Lung microvascular endothelial cell (primary cell): Measurements from ENCODE around the gene ARL17B. TPM values are rescaled to one million over a fixed set of nuclear protein-coding genes. Genes with fewer than 3 reads are reported as not detected.
"Not testable (repeated sequence)": the region's sequence is repeated elsewhere in the genome, so short reads cannot be mapped to it uniquely, and the experiment has no call there.

Experiments used
- DNase-seq, 2 donors: peaks; one replicate each; pipeline versions ENCODE4 v3.0.0 to v3.0.0-alpha.2; 2010; ENCODE audit warnings: low read depth in 2 of 2
- total RNA-seq: library from RNA; depleted of rRNA; stranded (reverse); fragments of >200 nt; gene quantifications from 2 replicates; pipeline ENCODE4 v1.2.1, GENCODE V29; 2014

Gene ARL17B
- total RNA-seq, 1 donor from 2014 or later: 2.4 TPM

DNA sequence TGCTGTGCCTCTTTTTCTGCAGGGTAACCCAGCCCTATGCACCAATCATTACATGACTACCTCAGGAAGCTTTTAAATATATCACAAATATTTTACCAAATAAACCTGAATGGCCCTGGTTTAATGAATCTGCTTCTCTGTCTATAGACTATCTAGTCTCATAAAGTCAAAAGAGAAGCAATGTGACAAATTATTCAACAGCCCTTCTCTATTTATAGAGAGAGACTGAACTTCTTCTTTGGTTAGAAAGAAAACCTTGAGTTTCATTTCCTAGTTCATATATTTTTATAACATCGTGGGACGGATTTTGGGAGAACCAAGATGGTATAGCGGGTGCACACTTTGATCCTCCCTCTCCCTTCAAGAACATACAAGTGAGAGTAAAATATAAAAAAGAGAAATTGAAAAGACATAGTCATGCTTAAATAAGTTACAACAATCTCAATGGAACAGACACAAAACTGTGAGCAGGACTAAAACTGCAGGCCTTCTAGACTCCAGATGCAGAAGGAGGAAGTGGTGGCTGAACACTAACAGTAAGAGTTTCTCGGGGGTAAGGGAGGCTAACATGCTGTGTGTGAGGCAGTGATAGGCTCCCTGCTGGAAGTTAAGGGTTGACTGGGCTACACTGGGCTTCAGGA, 70.5 kb downstream of the ARL17B start:
- not testable (repeated sequence) for DNase-seq

DNA sequence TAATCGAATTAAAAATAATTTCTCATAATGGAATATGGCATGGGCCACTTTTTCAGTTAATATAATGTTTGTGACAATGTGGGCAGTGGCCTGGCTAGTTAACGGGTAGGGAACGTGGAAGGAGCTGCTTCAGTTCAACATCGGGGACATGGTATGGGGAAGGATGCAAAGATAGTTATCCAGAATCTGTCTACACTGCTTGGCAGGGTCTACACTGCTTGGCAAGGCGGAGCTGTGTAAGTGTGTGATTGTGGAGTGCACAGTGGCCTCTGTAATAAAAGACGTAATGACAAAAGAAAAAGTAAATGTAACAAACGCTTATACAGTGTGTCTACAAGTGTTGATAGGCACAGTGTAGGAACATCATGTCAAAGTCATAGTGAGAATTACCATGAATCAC, 74.0 kb downstream of the ARL17B start:
- DNase-seq: not testable (repeated sequence)

DNA sequence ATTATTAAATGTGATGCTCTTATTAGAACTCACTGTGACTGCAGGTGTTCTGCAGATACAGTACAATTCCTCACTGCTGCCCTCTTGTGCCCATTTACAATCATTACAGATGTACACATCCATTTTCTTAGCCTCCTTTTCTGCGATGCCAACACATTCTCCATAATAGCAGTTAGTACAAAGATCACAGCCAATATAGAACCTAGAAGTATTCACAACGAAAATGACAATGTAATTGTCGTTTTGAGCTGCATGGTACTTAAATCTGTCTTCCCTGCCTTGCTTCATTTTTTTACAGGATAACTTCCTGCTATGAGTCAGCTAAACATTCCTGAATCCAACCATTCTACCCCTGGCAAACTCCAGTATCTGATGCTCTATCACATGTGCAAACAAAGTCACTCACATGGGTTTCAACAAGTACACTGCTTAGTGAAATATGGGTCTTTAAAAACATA, 74.8 kb downstream of the ARL17B start:
- peak; percentile 66 to 77 for DNase-seq

DNA sequence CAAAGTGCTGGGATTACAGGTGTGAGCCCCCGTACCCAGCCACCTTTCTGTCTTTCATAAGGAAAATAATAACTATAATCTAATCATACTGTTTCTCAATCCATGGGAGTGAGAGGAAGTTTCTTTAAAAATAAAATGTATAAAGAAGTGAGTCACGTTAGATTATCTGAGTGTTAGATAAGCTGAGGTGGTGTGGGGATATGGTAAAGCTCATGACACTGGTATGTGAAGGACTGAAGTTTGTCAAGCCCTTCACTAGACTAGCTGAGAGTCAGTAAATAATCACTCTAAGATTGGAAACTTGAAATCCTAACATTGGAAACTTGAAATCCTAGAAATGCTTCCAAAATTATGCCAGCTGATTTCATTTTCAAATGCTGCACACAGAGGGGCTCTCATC, 76.1 kb downstream of the ARL17B start:
- not testable (repeated sequence) for DNase-seq

DNA sequence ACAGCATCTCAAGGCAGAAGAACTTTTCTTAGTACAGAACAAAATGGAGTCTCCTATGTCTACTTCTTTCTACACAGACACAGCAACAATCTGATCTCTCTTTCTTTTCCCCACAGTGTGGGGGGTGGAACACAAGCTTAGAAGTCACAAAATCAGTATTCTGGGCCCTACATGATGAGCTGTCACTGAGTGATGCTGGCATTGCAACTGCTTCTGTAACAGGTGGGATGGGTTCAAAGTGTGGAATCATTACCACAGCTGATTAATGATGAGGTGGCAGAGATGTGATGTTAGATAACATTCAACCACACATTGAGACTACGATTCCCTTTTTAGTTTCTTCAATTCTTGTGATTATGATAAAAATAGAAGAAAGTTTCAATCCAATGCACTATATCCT, 77.1 kb downstream of the ARL17B start:
- not testable (repeated sequence) for DNase-seq

DNA sequence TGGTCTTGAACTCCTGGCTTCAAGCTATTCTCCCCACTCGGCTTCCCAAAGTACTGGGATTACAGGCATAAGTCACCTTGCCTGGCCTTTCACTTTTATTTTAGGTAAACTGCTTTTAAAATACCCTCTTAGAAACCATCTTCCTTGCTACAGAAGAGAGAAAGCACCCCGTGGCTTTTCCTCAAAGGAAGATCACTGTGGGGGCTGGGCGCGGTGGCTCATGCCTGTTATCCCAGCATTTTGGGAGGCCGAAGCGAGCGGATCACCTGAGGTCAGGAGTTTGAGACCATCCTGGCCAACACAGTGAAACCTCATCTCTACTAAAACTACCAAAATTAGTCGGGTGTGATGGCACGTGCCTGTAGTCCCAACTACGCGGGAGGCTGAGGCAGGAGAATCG, 78.9 kb downstream of the ARL17B start:
- not testable (repeated sequence) for DNase-seq

DNA sequence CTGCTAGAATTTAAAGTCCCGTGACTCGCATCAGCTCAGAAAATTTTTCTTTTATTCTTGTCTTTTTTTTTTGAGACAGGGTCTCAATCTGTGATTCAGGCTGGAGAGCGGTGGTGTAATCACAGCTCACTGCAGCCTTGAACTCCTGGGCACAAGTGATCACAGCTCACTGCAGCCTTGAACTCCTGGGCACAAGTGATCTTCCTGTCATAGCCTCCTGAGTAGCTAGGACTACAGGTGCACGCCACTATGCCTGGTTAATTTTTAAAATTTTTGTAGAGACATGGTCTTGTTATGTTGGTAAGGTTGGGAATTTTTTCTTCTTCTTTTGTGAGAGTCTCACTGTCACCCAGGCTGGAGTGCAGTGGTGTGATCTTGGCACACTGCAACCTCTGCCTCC, 80.2 kb downstream of the ARL17B start:
- DNase-seq: not testable (repeated sequence)

DNA sequence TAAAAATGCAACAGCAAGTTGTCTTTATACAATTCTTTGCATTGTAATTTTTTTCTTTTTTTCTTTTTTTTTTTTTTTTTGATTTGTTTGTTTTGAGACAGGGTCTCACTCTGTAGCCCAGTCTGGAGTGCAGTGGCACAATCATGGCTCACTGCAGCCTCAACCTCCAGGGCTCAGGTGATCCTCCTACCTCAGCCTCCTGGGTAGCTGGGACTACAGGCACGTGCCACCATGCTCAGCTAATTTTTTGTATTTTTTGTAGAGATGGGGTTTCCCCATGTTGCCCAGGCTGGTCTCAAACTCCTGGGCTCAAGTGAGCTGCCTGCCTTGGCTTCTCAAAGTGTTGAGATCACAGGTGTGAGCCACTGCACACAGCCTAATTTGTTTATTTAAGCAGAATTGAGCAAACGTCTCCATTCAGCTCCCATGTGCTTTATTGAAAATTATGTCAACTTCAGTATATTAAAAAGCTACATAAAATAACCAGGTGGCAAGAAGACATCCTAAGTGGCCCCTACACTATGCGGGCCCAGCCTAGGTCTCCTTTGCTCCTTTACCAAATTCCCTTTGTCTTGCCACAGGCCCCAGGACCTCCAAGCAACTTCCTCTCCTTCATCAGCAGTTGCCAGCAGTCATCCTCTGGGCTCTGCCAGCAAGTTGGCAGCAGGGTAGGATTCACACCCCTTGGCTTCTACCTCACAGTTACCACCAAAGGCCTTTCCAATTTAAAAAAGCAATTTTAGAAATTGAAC, 84.7 kb downstream of the ARL17B start:
- DNase-seq: not testable (repeated sequence)

DNA sequence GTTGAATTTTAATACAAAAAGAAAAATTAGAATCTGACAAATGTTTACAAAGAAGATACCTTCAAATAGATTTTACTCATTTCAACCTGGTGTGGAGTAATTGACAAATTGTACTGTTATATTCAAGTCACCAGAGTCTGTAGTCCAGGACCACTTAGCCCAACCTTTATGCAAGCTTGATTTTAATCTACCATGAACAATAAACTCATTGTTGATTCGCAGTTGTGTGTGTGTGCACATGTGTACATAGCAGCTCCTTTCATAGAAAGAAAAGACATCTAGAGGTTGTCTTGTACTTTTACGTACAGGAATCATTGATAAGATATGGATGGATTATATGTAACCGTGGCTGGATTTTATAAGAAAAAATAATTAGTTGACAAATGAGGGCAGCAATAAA, 87.3 kb downstream of the ARL17B start:
- no peak for DNase-seq

DNA sequence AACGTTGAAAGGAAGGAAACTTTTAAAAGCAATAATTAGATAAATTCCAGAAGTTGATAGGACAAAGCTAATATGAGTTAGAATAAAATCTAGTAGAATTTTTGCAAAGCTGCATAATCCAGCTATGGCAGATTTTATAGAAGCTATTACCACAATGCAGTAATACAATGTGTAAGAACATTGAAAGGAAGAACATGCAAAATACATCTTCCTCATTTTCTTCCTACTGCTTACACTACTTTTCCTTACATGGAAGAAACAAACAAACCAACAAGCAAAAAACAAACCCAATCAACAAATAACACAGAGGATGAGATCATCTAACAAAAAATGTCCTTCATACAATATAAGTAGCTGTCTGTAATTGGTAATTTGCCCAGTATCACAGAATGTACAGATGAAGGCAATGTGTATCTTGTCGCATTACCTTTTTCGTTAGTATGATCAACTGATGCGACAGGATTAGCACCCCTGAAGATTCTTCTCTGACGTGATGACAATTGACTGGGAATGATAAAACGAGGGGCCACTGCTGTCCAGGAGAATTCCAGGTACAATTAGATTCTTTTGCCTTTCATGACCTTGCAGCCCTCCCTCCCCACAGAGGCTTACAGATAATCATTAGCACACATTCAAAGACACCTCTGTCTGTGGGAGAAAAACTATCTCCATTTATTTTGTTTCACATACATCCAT, 87.9 kb downstream of the ARL17B start:
- DNase-seq: no peak

DNA sequence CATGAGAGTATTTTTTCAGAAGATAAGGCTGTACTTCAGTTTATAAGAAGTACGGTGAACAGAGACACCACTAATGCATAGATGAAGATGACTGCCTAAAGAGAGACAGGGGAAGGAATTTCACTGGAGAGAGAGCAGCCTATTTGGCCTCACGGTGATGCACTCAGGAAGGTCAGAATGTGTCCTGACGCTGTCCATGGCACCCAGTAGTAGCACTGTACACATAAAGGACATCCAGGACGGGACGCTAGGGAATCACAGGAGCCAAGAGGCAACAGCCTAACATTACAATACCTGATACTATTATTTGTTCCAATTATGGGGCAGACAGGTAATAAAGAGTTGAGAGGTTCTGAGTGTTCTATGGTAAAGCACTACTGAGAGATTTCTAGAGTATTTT, 91.5 kb downstream of the ARL17B start:
- DNase-seq: no peak

DNA sequence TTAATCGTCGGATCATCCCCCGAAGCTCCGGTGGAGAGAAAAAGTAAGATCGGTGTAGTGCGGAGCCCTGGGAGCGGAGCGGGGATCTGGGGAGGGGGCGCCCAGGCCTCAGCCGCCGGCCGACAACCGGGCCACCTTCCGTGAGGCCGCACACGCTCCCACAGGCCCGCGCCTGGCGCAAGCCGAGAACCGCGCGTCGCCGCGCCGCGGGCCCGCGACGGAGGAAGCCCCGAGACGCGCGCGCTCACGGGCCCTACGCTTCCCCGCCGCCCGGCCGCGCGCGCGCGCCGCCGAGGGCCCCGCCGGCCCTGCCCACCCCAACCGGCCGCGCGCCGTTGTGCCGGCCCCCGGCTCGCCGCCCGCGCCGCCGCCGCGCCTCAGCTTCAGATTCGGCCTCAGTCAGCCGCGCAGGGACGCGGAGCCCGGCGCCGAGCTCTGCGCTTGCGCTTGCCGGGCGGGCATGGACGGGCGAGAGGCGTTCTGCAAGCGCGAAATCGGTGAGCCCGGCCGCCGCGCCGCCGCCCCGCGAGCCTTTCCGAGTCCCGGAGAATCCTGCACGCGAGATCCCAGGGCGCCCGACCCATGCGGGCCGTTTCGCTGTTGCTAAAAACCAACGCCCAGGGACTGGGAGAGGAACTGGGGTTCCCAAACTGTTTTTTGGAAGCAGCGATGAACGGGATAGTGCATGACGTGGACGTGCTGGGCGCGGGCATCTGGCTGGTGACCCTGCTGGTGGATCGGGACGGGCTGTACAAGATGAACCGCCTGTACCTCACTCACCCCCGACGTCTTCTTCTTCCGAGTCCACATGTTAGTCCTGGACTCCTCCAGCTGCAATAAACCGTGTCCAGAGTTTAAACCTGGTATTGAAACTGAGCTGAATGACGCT, 94.7 kb downstream of the ARL17B start:
- peak; percentile 87 to 92 for DNase-seq

DNA sequence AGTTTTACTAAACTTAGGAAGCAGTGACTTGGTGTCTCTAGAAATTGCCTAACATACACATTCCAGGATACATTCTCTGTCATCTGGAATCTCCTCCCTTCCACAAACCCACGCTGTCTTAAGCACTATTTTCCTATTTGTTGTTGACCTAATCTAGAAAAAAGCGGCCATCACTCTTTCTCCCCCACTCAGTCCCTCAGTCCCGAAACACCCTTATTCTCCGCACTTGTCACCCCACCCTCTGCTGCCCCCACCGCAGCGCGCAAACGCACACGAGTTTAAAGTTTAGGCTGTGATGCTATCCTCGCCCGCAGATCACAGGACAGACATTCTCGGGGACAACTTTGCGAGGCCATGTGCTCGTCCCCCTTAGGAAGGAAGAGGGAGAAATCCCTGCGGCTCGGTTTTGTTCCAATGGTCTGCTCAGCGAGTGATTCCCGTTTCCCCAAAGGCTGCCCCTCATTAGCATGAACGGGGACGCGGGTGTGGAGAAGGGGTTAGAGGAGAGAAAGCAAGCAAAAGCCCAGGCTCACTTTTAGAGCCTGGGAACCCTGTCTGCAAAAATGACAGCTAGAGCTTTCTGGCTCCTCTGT, 95.4 kb downstream of the ARL17B start:
- DNase-seq: peak; percentile 5 to 14

DNA sequence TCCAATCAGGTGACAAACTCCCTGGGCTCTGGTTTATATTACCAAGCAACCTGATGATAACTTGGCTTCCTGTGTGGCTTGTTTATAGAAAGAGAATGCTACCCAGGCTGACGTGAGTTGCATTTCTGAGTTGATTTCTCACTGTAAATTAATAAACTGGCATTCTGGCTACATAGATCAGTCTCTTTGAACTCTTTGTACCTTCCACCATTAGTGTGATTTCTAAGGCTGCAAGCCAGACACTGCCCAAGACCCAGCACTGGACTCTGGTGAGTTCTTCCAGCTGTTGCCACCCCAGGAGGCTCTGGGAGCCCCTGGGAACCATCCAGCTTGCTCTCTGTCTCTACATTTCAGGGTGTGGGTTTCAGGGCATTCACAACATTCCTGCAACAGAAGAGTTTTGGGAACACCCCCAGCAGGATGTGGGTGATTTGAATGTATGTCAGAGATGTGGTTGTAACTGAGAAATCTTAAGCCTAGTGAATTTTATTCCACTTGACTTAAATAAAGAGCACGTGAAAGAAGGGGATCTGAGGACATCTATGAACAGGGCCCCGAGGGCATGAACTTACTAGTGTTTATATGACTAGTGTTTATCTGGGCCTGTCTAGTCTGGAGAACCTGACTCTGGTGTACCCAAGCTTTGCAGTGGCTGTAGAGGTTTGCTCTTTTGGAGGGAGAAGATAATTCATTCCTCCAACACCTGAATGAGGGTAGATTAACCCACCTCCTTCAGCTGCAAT, 96.9 kb downstream of the ARL17B start:
- DNase-seq: peak in 1 of 2 donors; percentile 62

DNA sequence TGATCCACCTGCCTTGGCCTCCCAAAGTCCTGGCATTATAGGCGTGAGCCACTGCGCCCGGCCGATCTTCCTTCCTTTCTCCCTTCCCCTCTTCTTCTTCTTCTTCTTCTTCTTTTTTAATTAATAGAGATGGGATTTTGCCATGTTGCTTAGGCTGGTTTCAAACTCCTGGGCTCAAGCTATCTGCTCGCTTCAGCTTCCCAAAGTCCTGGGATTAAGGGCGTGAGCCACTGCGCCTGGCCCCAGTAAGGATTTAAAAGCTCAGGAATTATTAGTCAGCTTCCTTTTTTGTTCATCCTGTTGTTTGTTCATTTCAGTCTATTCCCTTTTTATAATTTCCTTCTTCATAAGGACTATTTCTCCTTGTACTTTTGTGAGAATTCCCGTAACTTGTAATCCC, 99.3 kb downstream of the ARL17B start:
- DNase-seq: peak; percentile 32 to 35

DNA sequence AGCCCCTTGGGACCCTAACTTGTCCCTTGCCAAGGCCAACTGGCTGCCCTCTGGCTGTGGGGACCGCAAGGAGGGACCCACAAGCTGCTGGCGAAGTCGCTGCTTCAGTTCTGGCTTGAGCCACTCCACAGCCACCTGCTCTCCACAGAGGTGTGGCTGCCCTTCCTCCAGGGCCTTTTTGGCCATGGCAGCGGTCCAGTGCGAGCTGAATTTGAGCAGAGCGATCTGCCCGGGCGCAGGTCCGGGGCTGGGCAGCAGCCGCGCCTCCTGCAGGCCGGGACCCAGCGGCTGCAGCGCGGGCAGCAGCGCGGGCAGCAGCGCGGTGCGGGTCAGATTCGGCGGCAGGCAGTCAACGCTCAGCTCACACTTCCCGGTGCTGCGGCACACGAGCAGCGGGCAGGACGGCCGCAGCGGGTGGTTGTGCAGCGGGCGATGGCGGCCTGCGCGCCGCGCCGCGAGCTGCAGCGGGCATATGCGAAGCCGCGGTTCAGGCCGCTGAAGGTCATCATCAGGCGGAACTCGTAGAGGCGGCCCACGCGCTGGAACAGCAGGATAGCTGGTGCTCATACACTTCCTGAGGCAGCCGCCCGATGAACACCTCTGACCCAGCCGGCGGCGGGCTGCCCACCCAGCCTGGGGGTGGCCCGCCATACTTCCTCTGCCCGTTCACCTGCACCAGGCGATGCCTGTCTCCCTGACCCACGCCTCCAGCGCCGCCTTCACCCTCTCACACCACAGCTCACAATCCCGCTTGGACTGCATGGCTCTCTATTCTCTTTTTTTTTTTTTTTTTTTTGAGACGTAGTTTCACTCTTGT, 101.5 kb downstream of the ARL17B start:
- peak; percentile 3 to 21 for DNase-seq

DNA sequence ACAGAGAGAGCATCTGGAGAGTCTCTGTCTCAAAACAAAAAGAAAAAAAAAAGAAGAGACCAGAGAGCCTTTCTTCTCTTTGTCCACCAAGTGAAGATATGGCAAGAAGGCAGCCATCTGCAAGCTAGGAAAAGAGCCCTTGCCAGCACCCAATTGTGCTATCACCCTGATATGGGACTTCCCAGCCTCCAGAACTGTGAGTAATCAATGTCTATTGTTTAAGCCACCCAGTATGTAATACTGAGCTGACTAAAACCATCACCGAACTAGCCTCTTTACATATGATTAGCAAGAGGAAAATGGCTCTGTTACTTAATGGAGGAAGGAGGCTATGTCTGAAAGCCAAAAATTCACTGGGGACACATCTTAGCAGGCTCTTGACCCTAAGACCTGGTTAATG, 105.2 kb downstream of the ARL17B start:
- not testable (repeated sequence) for DNase-seq

DNA sequence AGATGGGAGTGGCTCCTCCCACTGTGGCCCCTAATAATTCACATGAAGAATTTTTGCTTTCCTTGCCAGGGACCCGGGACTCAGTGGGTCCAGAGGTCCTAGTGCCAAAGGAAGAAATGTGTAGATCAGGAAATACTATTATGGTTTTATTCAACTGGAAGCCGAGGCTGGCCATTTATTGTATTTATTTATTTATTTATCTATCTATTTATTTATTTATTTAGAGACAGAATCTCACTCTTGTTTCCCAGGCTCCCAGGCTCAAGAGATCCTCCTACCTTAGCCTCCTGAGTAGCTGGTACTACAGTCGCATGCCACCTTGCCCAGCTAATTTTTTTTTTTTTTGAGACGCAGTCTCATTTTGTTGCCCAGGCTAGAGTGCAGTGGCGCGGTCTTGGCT, 107.4 kb downstream of the ARL17B start:
- not testable (repeated sequence) for DNase-seq

DNA sequence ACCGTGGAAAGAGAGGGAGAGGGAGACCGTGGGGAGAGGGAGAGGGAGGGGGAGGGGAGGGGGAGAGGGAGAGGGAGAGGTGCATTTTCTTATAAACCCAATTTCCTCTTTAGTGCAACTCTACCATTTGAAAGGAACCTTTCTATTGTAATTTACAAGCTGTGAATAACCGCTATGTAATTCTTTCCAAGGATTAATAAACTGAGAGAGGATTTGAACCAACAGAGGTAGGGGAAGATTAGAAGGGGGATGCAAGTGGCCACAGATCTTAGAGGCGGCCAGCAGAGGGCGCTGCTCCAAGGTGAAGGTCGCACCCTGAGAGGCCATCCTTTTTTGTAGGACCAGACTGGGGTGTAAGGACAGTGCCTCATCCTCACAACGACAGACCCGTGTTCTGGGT, 107.8 kb downstream of the ARL17B start:
- peak; percentile 46 to 48 for DNase-seq
